ENCODE results near the gene RAPGEF1. TPM values are rescaled to one million over a fixed set of nuclear protein-coding genes. Genes with fewer than 3 reads are reported as not detected.

Gene RAPGEF1
- total RNA-seq, 3 donors from 2014 or later: 67.1 to 103 (median 84.2) TPM

- Histone ChIP-seq H3K4me3 (no peak overlapping the region), H3K36me3 (ENCODE audit: low read depth) (peaks cover 3% of the 10 kb centered on the region), H3K4me1 (ENCODE audit: low read depth) (no peaks in the 10 kb centered on the region), H3K9me3 (no peaks in the 10 kb centered on the region)
- no peak for TF ChIP-seq CTCF (IDR thresholded peaks at IDR 0.05)
- no peak for DNase-seq
- intact Hi-C loops (cut with DNase I, micrococcal nuclease): no loop called here
- no peak for ATAC-seq
Observed at GRCh38 chr9:131582466-131583336, 157.2 kb downstream of the RAPGEF1 start.

GRCh38 chr9:131582056-131582455 lies 157.8 kb downstream of the RAPGEF1 start:
- no peak for TF ChIP-seq CTCF (IDR thresholded peaks at IDR 0.05)
- H3K36me3 ChIP-seq (ENCODE audit: low read depth): peaks cover 3% of the 10 kb centered on the region
- no peaks in the 10 kb centered on the region for H3K4me1 ChIP-seq (ENCODE audit: low read depth)
- H3K4me3 ChIP-seq: no peak overlapping the region
- ATAC-seq (no peak), DNase-seq (no peak)
- no peaks in the 10 kb centered on the region for H3K9me3 ChIP-seq
- intact Hi-C loops (cut with DNase I, micrococcal nuclease): no loop called here

GRCh38 chr9:131580358-131580757 lies 159.5 kb downstream of the RAPGEF1 start:
- intact Hi-C loops (cut with DNase I, micrococcal nuclease): no loop called here
- TF ChIP-seq CTCF (IDR thresholded peaks at IDR 0.05): no peak
- DNase-seq (no peak), ATAC-seq (no peak)
- Histone ChIP-seq H3K4me3 (no peak overlapping the region), H3K36me3 (ENCODE audit: low read depth) (peaks cover 3% of the 10 kb centered on the region), H3K4me1 (ENCODE audit: low read depth) (no peaks in the 10 kb centered on the region), H3K9me3 (no peaks in the 10 kb centered on the region)

- no peaks in the 10 kb centered on the region for H3K9me3 ChIP-seq
- intact Hi-C loops (cut with DNase I, micrococcal nuclease): no loop called here
- DNase-seq (no peak), ATAC-seq (no peak)
- TF ChIP-seq CTCF (IDR thresholded peaks at IDR 0.05): no peak
- H3K4me1 ChIP-seq (ENCODE audit: low read depth): no peaks in the 10 kb centered on the region
- no peak overlapping the region for H3K4me3 ChIP-seq
- H3K36me3 ChIP-seq (ENCODE audit: low read depth): peaks cover 3% of the 10 kb centered on the region
Observed at GRCh38 chr9:131579789-131580211, 160.1 kb downstream of the RAPGEF1 start.

GRCh38 chr9:131578731-131579504 lies 161.0 kb downstream of the RAPGEF1 start:
- Histone ChIP-seq H3K4me1 (ENCODE audit: low read depth) (no peaks in the 10 kb centered on the region), H3K36me3 (ENCODE audit: low read depth) (peaks cover 3% of the 10 kb centered on the region), H3K4me3 (no peak overlapping the region), H3K9me3 (no peaks in the 10 kb centered on the region)
- DNase-seq (no peak), ATAC-seq (peak; percentile 68)
- TF ChIP-seq CTCF (IDR thresholded peaks at IDR 0.05): no peak
- intact Hi-C loops (cut with DNase I, micrococcal nuclease): no loop called here

Measured in mucosa of descending colon (tissue), 3 donors.